SK-MEL-5 (cell line): ENCODE data around the gene DENND1A. TPM values are rescaled to one million over a fixed set of nuclear protein-coding genes. Genes with fewer than 3 reads are reported as not detected.
"Not testable (repeated sequence)": the region's sequence is repeated elsewhere in the genome, so short reads cannot be mapped to it uniquely, and the experiment has no call there.

Source experiments
- DNase-seq: peaks from one replicate; pipeline ENCODE4 v3.0.0-alpha.2; 2016; ENCODE audit warnings: low read depth, low spot score
- in situ Hi-C: cut with HindIII; loops from 2 replicates; pipeline ENCODE4 v1.10.0; 2016; ENCODE audit warnings: low sequenced_read_pairs, high pct_unique_total_duplicates, low pct_unique_long_range_greater_than_20kb
- total RNA-seq: library from RNA; depleted of rRNA; stranded (reverse); fragments of >200 nt; shearing (Covaris generic); gene quantifications from 2 replicates; pipeline ENCODE4 v1.2.3, GENCODE V29; 2014

Gene DENND1A
- total RNA-seq, 1 experiment from 2014 or later = 30.4 TPM

GRCh38 chr9:123848447-123849085 lies 81.4 kb downstream of the DENND1A start:
- DNase-seq = no peak
- in situ Hi-C loops = no loop called here

- in situ Hi-C loops = no loop called here
Observed at GRCh38 chr9:123846966-123847365, 83.0 kb downstream of the DENND1A start.

GRCh38 chr9:123843703-123844102 lies 86.2 kb downstream of the DENND1A start:
- DNase-seq = no peak
- in situ Hi-C loops = no loop called here

More at GRCh38 chr9:123846966-123847365, 83.0 kb downstream of the DENND1A start:
- no peak for DNase-seq

GRCh38 chr9:123835821-123836220 lies 94.1 kb downstream of the DENND1A start:
- in situ Hi-C loops = no loop called here
- no peak for DNase-seq

- in situ Hi-C loops = no loop called here
- no peak for DNase-seq
Observed at GRCh38 chr9:123834889-123835562, 94.9 kb downstream of the DENND1A start.

GRCh38 chr9:123834218-123834888 lies 95.6 kb downstream of the DENND1A start:
- in situ Hi-C loops = no loop called here
- DNase-seq = no peak

GRCh38 chr9:123832858-123833650 lies 96.9 kb downstream of the DENND1A start:
- in situ Hi-C loops = no loop called here
- DNase-seq = no peak

GRCh38 chr9:123832176-123832575 lies 97.8 kb downstream of the DENND1A start:
- in situ Hi-C loops = no loop called here
- no peak for DNase-seq

GRCh38 chr9:123828449-123828848 lies 101.5 kb downstream of the DENND1A start:
- no peak for DNase-seq
- in situ Hi-C loops = no loop called here

- in situ Hi-C loops = no loop called here
Observed at GRCh38 chr9:123825342-123826060, 104.4 kb downstream of the DENND1A start.

GRCh38 chr9:123823194-123823947 lies 106.6 kb downstream of the DENND1A start:
- no peak for DNase-seq

More at GRCh38 chr9:123825342-123826060, 104.4 kb downstream of the DENND1A start:
- peak; percentile 50 for DNase-seq

GRCh38 chr9:123821619-123822018 lies 108.3 kb downstream of the DENND1A start:
- no peak for DNase-seq
- in situ Hi-C loops = no loop called here

More at GRCh38 chr9:123823194-123823947, 106.6 kb downstream of the DENND1A start:
- in situ Hi-C loops = no loop called here

- DNase-seq = no peak
- in situ Hi-C loops = no loop called here
Observed at GRCh38 chr9:123820139-123820538, 109.8 kb downstream of the DENND1A start.

- in situ Hi-C loops = no loop called here
- no peak for DNase-seq
Observed at GRCh38 chr9:123816817-123817472, 113.0 kb downstream of the DENND1A start.

- in situ Hi-C loops, DNase-seq: not testable (repeated sequence)
Observed at GRCh38 chr9:123815856-123816255, 114.1 kb downstream of the DENND1A start.

- in situ Hi-C loops = no loop called here
- DNase-seq = no peak
Observed at GRCh38 chr9:123814496-123814895, 115.4 kb downstream of the DENND1A start.
